GM12873 (cell line): ENCODE results near the gene ADGRG3.

Source experiments
- CTCF ChIP-seq: IDR thresholded peaks from 2 replicates; pipeline ENCODE4 v1.5.1; 2012; ENCODE audit warnings: low read depth, mild to moderate bottlenecking, moderate library complexity, low read length, control low read depth; ENCODE audit not compliant: insufficient read depth; ENCODE audit errors: missing control alignments

ADGRG3 gene

DNA sequence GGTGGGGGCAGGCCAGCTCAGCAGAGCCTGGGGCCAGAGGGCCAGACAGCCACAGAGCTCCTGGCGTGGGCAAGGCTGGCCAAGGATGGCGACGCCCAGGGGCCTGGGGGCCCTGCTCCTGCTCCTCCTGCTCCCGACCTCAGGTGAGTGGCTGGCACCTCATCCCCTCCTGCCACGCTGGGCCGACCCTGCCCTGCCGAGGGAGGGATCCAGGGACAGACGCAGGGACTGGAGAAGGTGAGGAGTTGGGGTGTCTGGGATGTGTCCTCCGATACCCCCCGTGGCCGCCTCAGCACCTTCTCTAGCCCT lies at the start of gene ADGRG3:
Gene ADGRG3 (plus strand): TSS at position 44 of the 309 bp plus-strand sequence. CDS start 42 bp downstream, at position 86.
- TF ChIP-seq CTCF: no peak

DNA sequence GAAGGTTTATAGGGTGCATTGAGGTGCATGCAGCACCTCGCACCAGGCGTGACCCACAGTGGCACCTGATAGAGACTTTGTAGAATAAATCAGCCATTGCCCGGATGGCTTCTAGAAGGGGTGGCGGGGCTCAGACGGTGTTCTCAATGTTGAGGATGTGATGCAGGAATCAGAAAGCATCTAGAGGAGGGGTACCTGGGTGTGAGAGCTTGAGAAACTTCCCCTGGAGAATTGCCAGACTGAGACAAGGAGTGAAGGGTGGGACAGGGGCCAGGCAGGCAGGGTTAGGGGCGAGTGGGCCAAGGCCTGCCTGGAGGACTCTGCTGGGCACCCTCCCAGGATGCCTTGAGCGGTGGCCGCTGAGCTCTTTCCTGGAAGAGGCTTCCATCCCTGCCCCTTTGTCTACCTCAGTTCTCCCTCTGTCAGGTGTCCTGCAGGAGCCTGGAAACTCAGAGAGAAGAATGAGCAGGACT lies 48.9 kb upstream of the ADGRG3 start:
- no peak for TF ChIP-seq CTCF

DNA sequence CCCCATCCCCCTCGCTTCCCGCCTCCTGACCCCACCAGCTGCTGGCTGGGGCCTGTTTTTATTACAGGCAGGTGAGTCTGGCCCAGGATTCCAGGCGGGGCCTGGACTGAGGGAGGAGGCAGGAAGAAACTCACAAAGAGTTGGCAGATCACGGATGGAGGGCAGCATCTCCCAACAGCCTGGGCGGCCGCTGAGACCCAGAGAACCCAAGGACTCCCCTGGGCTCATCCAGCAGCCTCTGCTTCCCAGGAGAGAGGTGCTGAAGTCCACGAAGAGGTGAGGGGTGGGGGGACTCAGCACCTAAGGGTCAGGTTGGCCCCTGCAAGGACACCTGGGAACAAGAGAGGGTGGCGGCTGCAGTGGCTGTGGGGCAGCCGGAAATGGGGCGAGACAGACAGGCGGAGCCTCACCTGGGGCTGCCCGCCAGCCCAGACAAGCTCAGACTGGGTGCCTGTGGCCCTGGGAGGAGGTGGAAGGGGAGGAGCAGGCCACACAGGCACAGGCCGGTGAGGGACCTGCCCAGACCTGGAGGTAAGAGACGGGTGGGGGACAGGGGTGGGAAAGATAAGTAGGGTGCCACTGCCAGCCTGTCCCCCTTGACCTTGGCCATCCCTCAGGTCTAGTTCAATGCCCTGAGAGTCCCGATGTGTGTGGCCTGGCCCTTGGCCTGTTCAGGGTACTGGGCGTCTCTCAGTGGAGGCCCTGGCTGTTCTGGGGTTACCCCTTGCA lies 48.3 kb upstream of the ADGRG3 start:
- no peak for TF ChIP-seq CTCF

- TF ChIP-seq CTCF: no peak
Measured at GRCh38 chr16:57620335-57621231, 47.5 kb upstream of the ADGRG3 start.

- no peak for TF ChIP-seq CTCF
Measured at GRCh38 chr16:57621521-57622271, 46.4 kb upstream of the ADGRG3 start.

DNA sequence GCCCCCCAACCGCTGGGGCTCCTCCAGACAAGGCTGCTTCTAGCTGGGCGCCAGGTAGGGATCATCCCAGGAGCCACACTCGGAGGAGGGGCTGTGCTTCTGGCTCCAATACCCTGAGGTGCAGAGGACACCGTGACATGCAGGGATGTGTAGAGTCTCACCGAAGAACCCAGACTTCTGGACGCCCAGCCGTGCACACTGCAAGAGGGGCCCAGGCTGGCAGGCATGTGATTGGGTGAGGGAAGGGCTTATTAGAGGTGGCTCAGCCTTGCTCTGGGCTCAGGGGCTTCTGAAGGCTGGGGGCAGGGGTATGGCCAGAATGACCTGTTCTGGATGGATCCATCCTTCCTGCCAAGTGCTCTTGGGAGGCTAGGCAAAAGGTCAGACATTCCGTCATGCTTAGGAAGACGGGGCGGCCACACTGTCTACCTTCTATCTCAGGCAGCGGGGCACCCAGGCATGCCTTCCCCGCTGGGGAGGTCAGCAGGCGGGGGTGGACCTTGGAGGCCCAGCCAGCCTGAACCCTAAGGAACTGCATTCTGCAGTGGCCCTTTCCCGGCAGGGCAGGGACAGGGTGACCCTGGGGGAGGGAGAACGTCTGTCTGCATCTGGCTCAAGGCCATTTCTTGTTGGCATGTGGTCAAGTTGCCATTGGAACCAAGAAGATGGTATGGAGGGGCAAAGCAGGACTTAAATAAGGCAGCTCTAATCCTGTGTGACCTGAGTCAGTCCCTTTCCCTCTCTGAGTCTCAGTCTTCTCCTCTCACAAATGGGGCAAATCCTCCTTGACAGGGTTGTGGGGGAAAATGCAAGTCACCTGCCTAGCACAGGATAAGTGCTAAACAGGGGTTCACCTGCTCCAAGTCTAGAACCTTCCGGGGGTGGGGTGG lies 45.5 kb upstream of the ADGRG3 start:
- no peak for TF ChIP-seq CTCF
